Body of pancreas (tissue), 4 donors: ENCODE data around the gene LSP1. TPM values are rescaled to one million over a fixed set of nuclear protein-coding genes. Genes with fewer than 3 reads are reported as not detected.

Experiments
- ATAC-seq: fragments of 150-250 bp; one replicate; pipeline ENCODE4 v1.9.1; 2016
- DNase-seq, 4 donors: peaks; one replicate each; pipeline ENCODE4 v3.0.0-alpha.2; 2019
- H3K27ac ChIP-seq, 4 donors: fragments of 200-600 bp; sonication (generic); 1 replicate in 3 of 4; 2 replicates in 1 of 4; pipeline versions ENCODE4 v1.5.1 to v1.6.1; 2016 to 2019; ENCODE audit warnings: mild to moderate bottlenecking in 1 of 4, mixed read lengths in 1 of 4, moderate library complexity in 1 of 4
- H3K27me3 ChIP-seq, 2 donors: fragments of 200-600 bp; sonication (generic); one replicate each; pipeline ENCODE4 v1.6.0; 2016; ENCODE audit warnings: mild to moderate bottlenecking in 1 of 2
- H3K36me3 ChIP-seq, 2 donors: fragments of 200-600 bp; sonication (generic); replicated peaks in 1 of 2; 2 replicates each; pipeline ENCODE4 v1.5.1; 2016; ENCODE audit warnings: low read depth in 2 of 2; ENCODE audit not compliant: insufficient read depth in 1 of 2
- H3K4me1 ChIP-seq: fragments of 200-600 bp; sonication (generic); one replicate; pipeline ENCODE4 v1.6.0; 2016
- H3K4me3 ChIP-seq, 2 donors: fragments of 200-600 bp; sonication (generic); 1 replicate in 1 of 2; 2 replicates in 1 of 2; pipeline ENCODE4 v1.5.1; 2016 to 2019
- H3K9me3 ChIP-seq, 3 donors: fragments of 200-600 bp; sonication (generic); 1 replicate in 2 of 3; 2 replicates in 1 of 3; pipeline ENCODE4 v1.5.1; 2016
- POLR2A ChIP-seq, 3 donors: fragments of 450-650 bp; IDR thresholded peaks; one replicate each; pipeline ENCODE4 v1.6.1; 2016; ENCODE audit warnings: antibody characterized with exemption in 3 of 3, mild to moderate bottlenecking in 2 of 3
- WGBS, 2 donors: methylation state at CpG; one replicate each; pipeline ENCODE4 v1.1.5; 2017; 5-methylcytosine and 5-hydroxymethylcytosine counted together
- intact Hi-C: fragments of 100-400 bp; cut with DNase I; formaldehyde crosslinking; loops from one replicate; pipeline ENCODE4 v1.15.1; 2023
- total RNA-seq, 2 donors: library from RNA; depleted of rRNA; stranded (reverse); fragments of >200 nt; gene quantifications; one replicate each; pipeline ENCODE4 v1.1.0, GENCODE V29; 2016
- TF ChIP-seq, protein P1 (sequence below), 7 experiments: fragments of 450-650 bp in 4 of 7; fragments of 200-600 bp in 3 of 7; sonication (generic) in 3 of 7; IDR thresholded peaks; one replicate each; pipeline ENCODE4 v1.5.1; 2016 to 2019; ENCODE audit warnings: antibody characterized with exemption in 7 of 7

Gene LSP1
- total RNA-seq, 2 donors from 2014 or later: 9.9 to 11.5 TPM

DNA sequence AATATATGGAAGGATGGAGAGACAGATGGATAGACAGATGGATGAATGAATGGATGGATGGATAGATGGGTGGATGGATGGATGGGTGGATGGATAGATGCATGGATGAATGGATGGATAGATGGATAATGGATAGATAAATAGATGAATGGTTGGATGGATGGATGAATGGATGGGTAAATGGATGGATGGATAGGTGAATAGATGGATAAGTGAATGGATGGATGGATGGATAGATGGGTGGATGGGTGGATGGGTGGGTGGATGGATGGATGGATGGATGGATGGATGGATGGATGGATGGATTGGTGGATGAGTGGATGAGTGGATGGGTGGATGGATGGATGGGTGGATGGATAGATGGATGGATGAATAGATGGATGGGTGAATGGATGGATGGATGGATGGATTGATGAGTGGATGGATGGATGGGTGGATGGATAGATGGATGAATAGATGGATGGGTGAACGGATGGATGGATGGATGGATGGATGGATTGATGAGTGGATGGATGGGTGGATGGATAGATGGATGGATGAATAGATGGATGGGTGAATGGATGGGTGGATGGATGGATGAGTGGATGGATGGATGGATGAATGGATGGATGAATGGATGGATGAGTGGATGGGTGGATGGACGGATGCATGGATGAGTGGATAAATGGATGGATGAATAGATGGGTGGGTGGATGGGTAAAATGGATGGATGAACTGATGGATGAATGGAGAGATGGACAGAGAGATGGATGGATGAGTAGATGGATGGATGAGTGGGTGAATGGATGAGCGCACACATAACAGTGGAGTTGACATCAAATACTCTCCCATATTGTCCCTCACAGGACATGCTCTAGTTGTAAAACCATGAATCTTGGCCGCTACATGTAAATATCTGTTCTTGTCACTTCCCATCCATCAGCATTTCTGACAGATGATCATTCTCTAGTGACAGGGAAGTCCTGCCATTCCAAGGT is 8.8 kb downstream of the LSP1 start:
- Histone ChIP-seq H3K27ac (peak overlapping the region in 2 of 4 donors; percentile 75 to 83), H3K4me1 (peaks cover 30% of the 10 kb centered on the region), H3K4me3 (no peak overlapping the region), H3K36me3 (no peaks in the 10 kb centered on the region), H3K27me3 (no peaks in the 10 kb centered on the region), H3K9me3 (no peaks in the 10 kb centered on the region)
- DNase-seq (no peak), ATAC-seq (no peak)
- intact Hi-C loops: no loop called here
- WGBS, 2 donors: 88 to 92% methylated on average over 4 of the region's 4 CpGs
- TF ChIP-seq POLR2A (IDR thresholded peaks at IDR 0.05): no peak
- TF ChIP-seq, protein P1, sequence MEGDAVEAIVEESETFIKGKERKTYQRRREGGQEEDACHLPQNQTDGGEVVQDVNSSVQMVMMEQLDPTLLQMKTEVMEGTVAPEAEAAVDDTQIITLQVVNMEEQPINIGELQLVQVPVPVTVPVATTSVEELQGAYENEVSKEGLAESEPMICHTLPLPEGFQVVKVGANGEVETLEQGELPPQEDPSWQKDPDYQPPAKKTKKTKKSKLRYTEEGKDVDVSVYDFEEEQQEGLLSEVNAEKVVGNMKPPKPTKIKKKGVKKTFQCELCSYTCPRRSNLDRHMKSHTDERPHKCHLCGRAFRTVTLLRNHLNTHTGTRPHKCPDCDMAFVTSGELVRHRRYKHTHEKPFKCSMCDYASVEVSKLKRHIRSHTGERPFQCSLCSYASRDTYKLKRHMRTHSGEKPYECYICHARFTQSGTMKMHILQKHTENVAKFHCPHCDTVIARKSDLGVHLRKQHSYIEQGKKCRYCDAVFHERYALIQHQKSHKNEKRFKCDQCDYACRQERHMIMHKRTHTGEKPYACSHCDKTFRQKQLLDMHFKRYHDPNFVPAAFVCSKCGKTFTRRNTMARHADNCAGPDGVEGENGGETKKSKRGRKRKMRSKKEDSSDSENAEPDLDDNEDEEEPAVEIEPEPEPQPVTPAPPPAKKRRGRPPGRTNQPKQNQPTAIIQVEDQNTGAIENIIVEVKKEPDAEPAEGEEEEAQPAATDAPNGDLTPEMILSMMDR (IDR thresholded peaks at IDR 0.05): no peak

DNA sequence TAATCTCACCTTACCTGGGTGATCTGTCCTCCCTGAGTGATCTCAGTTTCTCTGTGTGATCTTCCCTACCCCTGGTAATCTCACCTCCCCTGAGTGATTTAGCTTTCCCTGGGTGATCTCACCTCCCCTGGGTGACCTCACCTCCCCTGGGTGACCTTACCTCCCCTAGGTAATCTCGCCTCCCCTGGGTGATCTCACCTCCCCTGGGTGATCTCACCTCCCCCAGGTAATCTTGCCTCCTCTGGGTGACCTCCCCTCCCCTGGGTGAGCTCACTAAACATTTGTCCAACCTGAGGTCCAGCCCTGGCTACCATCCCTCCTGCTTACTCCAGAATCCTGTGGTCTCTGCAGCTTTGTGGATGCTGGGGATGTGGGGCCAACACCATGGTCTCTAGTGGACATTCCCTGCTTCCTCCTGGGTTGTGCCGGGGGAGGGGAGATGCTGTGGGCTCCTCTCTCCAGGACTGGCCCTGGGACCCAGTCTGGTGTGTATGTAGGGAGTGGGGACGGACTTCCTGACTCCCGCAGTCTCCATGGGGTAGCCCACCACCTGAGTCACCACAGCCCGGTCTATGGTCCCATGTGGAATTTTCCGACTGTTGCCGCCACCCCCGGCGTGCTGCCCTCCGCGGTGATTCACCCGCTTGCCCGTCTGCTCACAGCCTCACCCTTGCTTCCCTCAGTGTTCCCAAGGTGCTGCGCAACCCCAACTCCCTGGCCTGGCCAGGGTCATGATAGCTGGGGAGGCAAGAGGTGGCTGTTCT is 9.9 kb downstream of the LSP1 start:
- intact Hi-C loops: no loop called here
- 90% methylated on average over 13 to 14 of the region's 14 CpGs for WGBS, 2 donors
- Histone ChIP-seq H3K4me3 (no peak overlapping the region), H3K27me3 (no peaks in the 10 kb centered on the region), H3K4me1 (peaks cover 30% of the 10 kb centered on the region), H3K9me3 (no peaks in the 10 kb centered on the region), H3K27ac (peak overlapping the region; percentile 9 to 83 (median 66)), H3K36me3 (no peaks in the 10 kb centered on the region)
- DNase-seq: peak in 2 of 4 donors; percentile 44 to 62
- ATAC-seq: peak; percentile 59
- TF ChIP-seq, protein P1 (IDR thresholded peaks at IDR 0.05): no peak
- TF ChIP-seq POLR2A (IDR thresholded peaks at IDR 0.05): no peak

DNA sequence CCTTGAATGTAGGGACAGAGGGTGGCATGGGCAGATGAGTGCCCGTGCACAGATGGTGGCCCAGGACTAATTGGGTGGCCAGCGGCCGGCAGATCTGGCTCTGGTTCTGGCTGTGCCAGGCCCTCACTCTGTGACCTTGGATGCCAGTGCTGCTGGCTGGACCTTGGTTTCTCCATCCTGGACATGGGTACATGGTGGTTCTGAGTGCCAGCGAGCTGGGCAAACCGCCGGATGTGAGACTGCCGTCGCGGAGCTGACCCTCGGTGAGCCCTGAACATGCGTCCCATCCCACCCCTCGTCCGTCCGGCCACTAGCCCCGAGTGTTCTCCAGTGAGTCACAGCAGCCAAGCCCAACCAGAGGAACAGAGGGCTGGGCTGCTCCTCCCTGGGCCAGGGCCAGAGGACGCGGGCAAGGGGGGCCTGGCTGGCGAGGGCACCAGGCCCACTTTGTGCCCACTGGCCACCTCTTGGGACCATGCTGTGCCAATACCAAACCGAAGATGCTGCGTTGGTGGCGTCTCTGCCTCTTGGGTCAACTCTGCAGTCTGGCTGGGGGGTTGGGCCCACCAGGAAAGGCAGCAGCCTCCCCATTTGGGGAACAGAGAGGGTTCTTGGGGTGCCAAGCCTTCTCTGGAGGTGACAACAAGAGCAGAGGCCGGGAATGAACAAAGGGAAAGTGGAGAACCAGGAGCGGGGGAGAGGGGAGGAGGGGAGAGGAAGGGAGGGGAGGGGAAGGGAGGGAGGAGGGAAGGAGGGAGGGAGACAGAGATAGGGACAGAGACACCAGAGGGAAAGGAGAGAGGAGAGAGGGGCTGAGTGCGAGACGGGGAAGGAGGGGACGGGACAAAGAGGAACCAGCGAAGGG is 10.7 kb downstream of the LSP1 start:
- no peaks in the 10 kb centered on the region for H3K27me3 ChIP-seq
- DNase-seq (peak; percentile 84 to 91 (median 88)), ATAC-seq (peak; percentile 94)
- WGBS, 2 donors: 21 to 27% methylated on average over 18 to 26 of the region's 27 CpGs
- no peak overlapping the region for H3K4me3 ChIP-seq
- peak in 2 of 3 donors; percentile 26 to 35 for TF ChIP-seq POLR2A (IDR thresholded peaks at IDR 0.05)
- TF ChIP-seq, protein P1 (IDR thresholded peaks at IDR 0.05): no peak
- intact Hi-C loops: no loop called here
- no peaks in the 10 kb centered on the region for H3K9me3 ChIP-seq
- peaks cover 30% of the 10 kb centered on the region for H3K4me1 ChIP-seq
- H3K36me3 ChIP-seq: no peaks in the 10 kb centered on the region
- H3K27ac ChIP-seq: peak overlapping the region; percentile 9 to 83 (median 66)

DNA sequence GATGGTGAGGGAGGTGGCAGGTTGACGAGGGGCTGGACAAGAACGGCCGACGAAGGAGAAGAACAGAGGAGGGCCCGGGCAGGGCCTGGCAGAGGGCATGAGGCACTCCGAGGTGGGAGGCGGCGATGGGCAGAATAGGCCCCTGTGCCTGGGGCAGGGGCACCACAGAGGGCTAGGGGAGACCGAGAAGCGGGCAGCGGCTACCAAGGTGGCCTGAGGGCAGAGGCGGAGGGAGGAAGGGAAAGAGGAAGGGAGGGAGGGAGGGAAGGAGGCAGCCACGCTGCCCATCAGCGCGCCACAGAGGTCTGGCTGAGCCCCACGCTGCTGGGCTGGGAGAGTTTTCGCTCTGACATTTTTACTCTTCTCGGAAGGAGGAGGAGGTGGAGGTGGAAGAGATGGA is 11.3 kb downstream of the LSP1 start:
- no peak for DNase-seq
- Histone ChIP-seq H3K9me3 (no peaks in the 10 kb centered on the region), H3K36me3 (no peaks in the 10 kb centered on the region), H3K27me3 (no peaks in the 10 kb centered on the region), H3K27ac (peak overlapping the region in 3 of 4 donors; percentile 58 to 83 (median 75)), H3K4me3 (no peak overlapping the region), H3K4me1 (peaks cover 30% of the 10 kb centered on the region)
- 82 to 91% methylated on average over 18 of the region's 18 CpGs for WGBS, 2 donors
- TF ChIP-seq POLR2A (IDR thresholded peaks at IDR 0.05): no peak
- TF ChIP-seq, protein P1 (IDR thresholded peaks at IDR 0.05): no peak
- no peak for ATAC-seq
- intact Hi-C loops: no loop called here
